GM15510 (cell line): ENCODE data around the gene DDX28.

Source experiments
- POLR2A ChIP-seq: IDR thresholded peaks from 3 replicates; pipeline ENCODE4 v1.6.1; 2011; ENCODE audit warnings: borderline replicate concordance; ENCODE audit not compliant: insufficient read length; ENCODE audit errors: extremely low read depth

DDX28 gene

GRCh38 chr16:67979955-67980678 lies 42.9 kb downstream of the DDX28 start, which contains the start of gene DPEP3:
DPEP3 (minus strand) TSS chr16:67980499; CDS start chr16:67980380, 119 bp downstream.
- no peak for TF ChIP-seq POLR2A

GRCh38 chr16:67977469-67978227 lies 45.4 kb downstream of the DDX28 start:
- TF ChIP-seq POLR2A: no peak

GRCh38 chr16:67977005-67977404 lies 46.0 kb downstream of the DDX28 start:
- no peak for TF ChIP-seq POLR2A

GRCh38 chr16:67976205-67976604 lies 46.8 kb downstream of the DDX28 start:
- TF ChIP-seq POLR2A: no peak

GRCh38 chr16:67975321-67976105 lies 47.5 kb downstream of the DDX28 start:
- no peak for TF ChIP-seq POLR2A

GRCh38 chr16:67971111-67971510 lies 51.9 kb downstream of the DDX28 start:
- no peak for TF ChIP-seq POLR2A
